ENCODE results near the gene FBXW11. TPM values are rescaled to one million over a fixed set of nuclear protein-coding genes. Genes with fewer than 3 reads are reported as not detected.

The FBXW11 gene
- polyA plus RNA-seq, 2 of the 4 experiments (the other 2 are of a cell fraction): 39.3 to 80.2 TPM

DNA sequence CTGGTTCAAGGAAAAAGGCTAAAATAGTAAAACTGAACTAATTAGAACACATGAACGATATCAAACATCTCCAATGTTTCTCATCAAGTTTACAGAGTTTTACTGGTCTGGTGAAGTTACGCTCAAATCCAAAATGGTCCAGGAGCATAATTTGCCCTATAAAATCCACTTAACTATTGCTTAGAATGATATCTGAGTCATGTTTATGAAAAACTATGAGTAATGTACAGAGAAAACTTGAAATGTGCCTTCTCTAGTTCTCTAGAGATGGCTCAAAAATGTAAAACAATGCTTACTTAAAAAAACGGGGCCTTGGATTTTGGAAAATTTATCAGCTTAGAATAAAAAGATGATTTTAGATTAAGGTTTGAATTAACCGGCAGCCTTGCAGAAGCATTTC, 108.1 kb downstream of the FBXW11 start:
- ChIA-PET POLR2A (no interaction called here), CTCF (interaction anchor here (1.7 to 2.1 kb wide), 3 partner anchors 10 to 480 kb away, joined by 6 to 10 read pairs (median 8); partner anchors contain the start of gene FGF18)
- ATAC-seq (no peak), DNase-seq (ENCODE audit: low read depth in 1 of 2, low spot score in 1 of 2) (no peak), FAIRE-seq (no peak)
- H3K4me1 ChIP-seq: no peaks in the 10 kb centered on the region
- H3K4me3 ChIP-seq: no peak overlapping the region
- no peak overlapping the region for H3K4me2 ChIP-seq
- 94% methylated on average over 4 of the region's 4 CpGs for WGBS (ENCODE audit: missing lambda C conversion rate)
- no peak overlapping the region for H3K27ac ChIP-seq
- H3K9me3 ChIP-seq: no peaks in the 10 kb centered on the region
- TF ChIP-seq EHMT2 (IDR thresholded peaks at IDR 0.05; ENCODE audit: low read depth) (no peak), HOXA7 (CRISPR knock-in tag; IDR thresholded peaks at IDR 0.05) (no peak), CEBPB (IDR thresholded peaks at IDR 0.05) (no peak), KDM1A (IDR thresholded peaks at IDR 0.05; ENCODE audit: low read depth) (no peak)
- TF ChIP-seq, protein P1, sequence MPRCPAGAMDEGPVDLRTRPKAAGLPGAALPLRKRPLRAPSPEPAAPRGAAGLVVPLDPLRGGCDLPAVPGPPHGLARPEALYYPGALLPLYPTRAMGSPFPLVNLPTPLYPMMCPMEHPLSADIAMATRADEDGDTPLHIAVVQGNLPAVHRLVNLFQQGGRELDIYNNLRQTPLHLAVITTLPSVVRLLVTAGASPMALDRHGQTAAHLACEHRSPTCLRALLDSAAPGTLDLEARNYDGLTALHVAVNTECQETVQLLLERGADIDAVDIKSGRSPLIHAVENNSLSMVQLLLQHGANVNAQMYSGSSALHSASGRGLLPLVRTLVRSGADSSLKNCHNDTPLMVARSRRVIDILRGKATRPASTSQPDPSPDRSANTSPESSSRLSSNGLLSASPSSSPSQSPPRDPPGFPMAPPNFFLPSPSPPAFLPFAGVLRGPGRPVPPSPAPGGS (IDR thresholded peaks at IDR 0.05): no peak

DNA sequence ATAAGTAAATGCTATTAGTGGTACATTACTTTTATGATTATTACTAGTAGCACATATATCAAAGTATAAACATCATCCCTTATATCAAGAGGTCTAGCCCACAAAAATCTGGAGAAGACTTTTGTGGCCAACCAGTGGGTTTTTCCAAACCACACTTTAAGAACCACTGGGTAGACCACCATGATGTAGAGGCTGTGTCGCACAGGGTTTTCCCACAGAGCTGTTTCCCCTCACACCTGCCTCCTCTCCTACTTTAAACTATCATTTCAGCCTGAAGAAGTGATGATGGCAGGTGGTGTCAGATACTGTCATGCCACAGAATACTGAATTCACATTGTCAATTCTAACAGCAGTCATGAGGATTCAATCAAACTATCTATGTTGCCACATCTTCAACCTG, 109.2 kb downstream of the FBXW11 start:
- DNase-seq (ENCODE audit: low read depth in 1 of 2, low spot score in 1 of 2): no peak
- ChIA-PET CTCF (interaction anchor here (0.5 to 1.1 kb wide), 2 partner anchors 151 to 257 kb away, joined by 3 read pairs; no protein-coding TSS in a partner anchor), POLR2A (no interaction called here)
- TF ChIP-seq ZNF302 (CRISPR knock-in tag; IDR thresholded peaks at IDR 0.05): no peak
- no peak for TF ChIP-seq BHLHE40 (IDR thresholded peaks at IDR 0.05; ENCODE audit: low read depth, low read length)
- TF ChIP-seq, protein P1 (IDR thresholded peaks at IDR 0.05): no peak
- TF ChIP-seq HEYL (CRISPR knock-in tag; IDR thresholded peaks at IDR 0.05): no peak
- TF ChIP-seq EHF (CRISPR knock-in tag; IDR thresholded peaks at IDR 0.05): no peak
- TF ChIP-seq SREBF2 (IDR thresholded peaks at IDR 0.05): no peak
- TF ChIP-seq JUN (IDR thresholded peaks at IDR 0.05): no peak
- TF ChIP-seq MAFK (IDR thresholded peaks at IDR 0.05; ENCODE audit: partially characterized antibody): no peak
- TF ChIP-seq CBX2 (IDR thresholded peaks at IDR 0.05; ENCODE audit: borderline replicate concordance, low read depth): no peak
- no peak for TF ChIP-seq HOXA7 (CRISPR knock-in tag; IDR thresholded peaks at IDR 0.05)
- no peak for TF ChIP-seq RFX5 (IDR thresholded peaks at IDR 0.05)
- no peak for TF ChIP-seq CHD2 (IDR thresholded peaks at IDR 0.05; ENCODE audit: low read length, partially characterized antibody)
- no peak for TF ChIP-seq EHMT2 (IDR thresholded peaks at IDR 0.05; ENCODE audit: low read depth)
- TF ChIP-seq SMC3 (IDR thresholded peaks at IDR 0.05): no peak
- no peak for TF ChIP-seq NPAS2 (CRISPR knock-in tag; IDR thresholded peaks at IDR 0.05; ENCODE audit: borderline replicate concordance)
- TF ChIP-seq CHD4 (IDR thresholded peaks at IDR 0.05; ENCODE audit: borderline replicate concordance): no peak
- no peak for TF ChIP-seq KDM5A (IDR thresholded peaks at IDR 0.05)
- TF ChIP-seq, protein P2, sequence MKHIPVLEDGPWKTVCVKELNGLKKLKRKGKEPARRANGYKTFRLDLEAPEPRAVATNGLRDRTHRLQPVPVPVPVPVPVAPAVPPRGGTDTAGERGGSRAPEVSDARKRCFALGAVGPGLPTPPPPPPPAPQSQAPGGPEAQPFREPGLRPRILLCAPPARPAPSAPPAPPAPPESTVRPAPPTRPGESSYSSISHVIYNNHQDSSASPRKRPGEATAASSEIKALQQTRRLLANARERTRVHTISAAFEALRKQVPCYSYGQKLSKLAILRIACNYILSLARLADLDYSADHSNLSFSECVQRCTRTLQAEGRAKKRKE (CRISPR knock-in tag; IDR thresholded peaks at IDR 0.05; ENCODE audit: low read depth): no peak
- TF ChIP-seq, protein P3, sequence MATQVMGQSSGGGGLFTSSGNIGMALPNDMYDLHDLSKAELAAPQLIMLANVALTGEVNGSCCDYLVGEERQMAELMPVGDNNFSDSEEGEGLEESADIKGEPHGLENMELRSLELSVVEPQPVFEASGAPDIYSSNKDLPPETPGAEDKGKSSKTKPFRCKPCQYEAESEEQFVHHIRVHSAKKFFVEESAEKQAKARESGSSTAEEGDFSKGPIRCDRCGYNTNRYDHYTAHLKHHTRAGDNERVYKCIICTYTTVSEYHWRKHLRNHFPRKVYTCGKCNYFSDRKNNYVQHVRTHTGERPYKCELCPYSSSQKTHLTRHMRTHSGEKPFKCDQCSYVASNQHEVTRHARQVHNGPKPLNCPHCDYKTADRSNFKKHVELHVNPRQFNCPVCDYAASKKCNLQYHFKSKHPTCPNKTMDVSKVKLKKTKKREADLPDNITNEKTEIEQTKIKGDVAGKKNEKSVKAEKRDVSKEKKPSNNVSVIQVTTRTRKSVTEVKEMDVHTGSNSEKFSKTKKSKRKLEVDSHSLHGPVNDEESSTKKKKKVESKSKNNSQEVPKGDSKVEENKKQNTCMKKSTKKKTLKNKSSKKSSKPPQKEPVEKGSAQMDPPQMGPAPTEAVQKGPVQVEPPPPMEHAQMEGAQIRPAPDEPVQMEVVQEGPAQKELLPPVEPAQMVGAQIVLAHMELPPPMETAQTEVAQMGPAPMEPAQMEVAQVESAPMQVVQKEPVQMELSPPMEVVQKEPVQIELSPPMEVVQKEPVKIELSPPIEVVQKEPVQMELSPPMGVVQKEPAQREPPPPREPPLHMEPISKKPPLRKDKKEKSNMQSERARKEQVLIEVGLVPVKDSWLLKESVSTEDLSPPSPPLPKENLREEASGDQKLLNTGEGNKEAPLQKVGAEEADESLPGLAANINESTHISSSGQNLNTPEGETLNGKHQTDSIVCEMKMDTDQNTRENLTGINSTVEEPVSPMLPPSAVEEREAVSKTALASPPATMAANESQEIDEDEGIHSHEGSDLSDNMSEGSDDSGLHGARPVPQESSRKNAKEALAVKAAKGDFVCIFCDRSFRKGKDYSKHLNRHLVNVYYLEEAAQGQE (IDR thresholded peaks at IDR 0.05): no peak
- TF ChIP-seq JUNB (IDR thresholded peaks at IDR 0.05): no peak
- Histone ChIP-seq H3K4me2 (no peak overlapping the region), H3K27ac (no peak overlapping the region), H3K4me3 (no peak overlapping the region), H3K4me1 (no peaks in the 10 kb centered on the region), H3K9me3 (no peaks in the 10 kb centered on the region)
- FAIRE-seq: no peak
- 91% methylated on average over 1 of the region's 1 CpG for WGBS (ENCODE audit: missing lambda C conversion rate)
- ATAC-seq: no peak
